H1 (cell line): Measurements from ENCODE around the gene CRAT.

Source experiments
- CTCF ChIP-seq, 3 experiments: IDR thresholded peaks; 1 replicate in 2 of 3; 2 replicates in 1 of 3; pipeline versions ENCODE4 v1.5.1 to v1.6.1; 2011; ENCODE audit warnings: low read length in 3 of 3, mild to moderate bottlenecking in 3 of 3, inconsistent platforms in 2 of 3, low read depth in 1 of 3, moderate library complexity in 1 of 3; ENCODE audit not compliant: insufficient read depth in 1 of 3; ENCODE audit errors: control extremely low read depth in 1 of 3
- POLR2A ChIP-seq, 2 experiments: IDR thresholded peaks; 1 replicate in 1 of 2; 2 replicates in 1 of 2; pipeline ENCODE4 v1.6.1; 2011; ENCODE audit warnings: low read depth in 2 of 2, low read length in 2 of 2, mild to moderate bottlenecking in 2 of 2; ENCODE audit errors: control extremely low read depth in 1 of 2
- SIN3A ChIP-seq, 2 experiments: IDR thresholded peaks in 1 of 2; conservative IDR thresholded peaks in 1 of 2; 2 replicates each; pipeline ENCODE4 v1.6.1; 2011 to 2012; ENCODE audit warnings: low read length in 2 of 2, improper control_type of control experiment in 1 of 2, low read depth in 1 of 2, mild to moderate bottlenecking in 1 of 2
- SUZ12 ChIP-seq: fragments of 200-600 bp; sonication (generic); IDR thresholded peaks from 2 replicates; pipeline ENCODE4 v1.6.1; 2012; ENCODE audit warnings: mild to moderate bottlenecking, inconsistent platforms, low read length, moderate library complexity, mixed read lengths
- TF ChIP-seq, protein P1 (sequence below): IDR thresholded peaks from 2 replicates; pipeline ENCODE4 v1.6.1; 2012; ENCODE audit warnings: inconsistent platforms

DNA sequence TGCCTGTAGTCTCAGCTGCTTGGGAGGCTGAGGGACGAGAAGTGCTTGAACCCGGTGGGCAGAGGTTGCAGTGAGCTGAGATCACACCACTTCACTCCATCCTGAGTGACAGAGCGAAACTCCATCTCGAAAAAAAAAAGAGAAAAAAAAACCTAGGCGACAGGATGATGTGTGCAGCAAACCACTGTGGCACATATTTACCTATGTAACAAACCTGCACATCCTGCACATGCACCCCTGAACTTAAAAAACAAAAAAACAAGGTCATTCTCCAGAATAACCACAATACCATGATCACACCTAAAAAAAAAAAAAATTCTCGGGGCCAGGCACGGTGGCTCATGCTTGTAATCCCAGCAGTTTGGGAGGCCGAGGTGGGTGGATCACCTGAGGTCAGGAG lies 37.2 kb downstream of the CRAT start:
- TF ChIP-seq, protein P1, sequence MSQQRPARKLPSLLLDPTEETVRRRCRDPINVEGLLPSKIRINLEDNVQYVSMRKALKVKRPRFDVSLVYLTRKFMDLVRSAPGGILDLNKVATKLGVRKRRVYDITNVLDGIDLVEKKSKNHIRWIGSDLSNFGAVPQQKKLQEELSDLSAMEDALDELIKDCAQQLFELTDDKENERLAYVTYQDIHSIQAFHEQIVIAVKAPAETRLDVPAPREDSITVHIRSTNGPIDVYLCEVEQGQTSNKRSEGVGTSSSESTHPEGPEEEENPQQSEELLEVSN, result no peak
- no peak for TF ChIP-seq POLR2A (IDR thresholded peaks at IDR 0.05; ENCODE audit: control extremely low read depth in 1 of 2, low read depth in 2 of 2, low read length in 2 of 2)
- TF ChIP-seq CTCF (IDR thresholded peaks at IDR 0.05; ENCODE audit: control extremely low read depth in 1 of 3, insufficient read depth in 1 of 3, low read depth in 1 of 3, low read length in 3 of 3), result no peak
- no peak for TF ChIP-seq SUZ12
- TF ChIP-seq SIN3A (conservative IDR thresholded peaks at IDR 0.05 in 1 of 2, IDR thresholded peaks at IDR 0.05 in 1 of 2; ENCODE audit: low read depth in 1 of 2, low read length in 2 of 2), result no peak
